ENCODE measurements around the gene ERI3.

- TF ChIP-seq, protein P1, sequence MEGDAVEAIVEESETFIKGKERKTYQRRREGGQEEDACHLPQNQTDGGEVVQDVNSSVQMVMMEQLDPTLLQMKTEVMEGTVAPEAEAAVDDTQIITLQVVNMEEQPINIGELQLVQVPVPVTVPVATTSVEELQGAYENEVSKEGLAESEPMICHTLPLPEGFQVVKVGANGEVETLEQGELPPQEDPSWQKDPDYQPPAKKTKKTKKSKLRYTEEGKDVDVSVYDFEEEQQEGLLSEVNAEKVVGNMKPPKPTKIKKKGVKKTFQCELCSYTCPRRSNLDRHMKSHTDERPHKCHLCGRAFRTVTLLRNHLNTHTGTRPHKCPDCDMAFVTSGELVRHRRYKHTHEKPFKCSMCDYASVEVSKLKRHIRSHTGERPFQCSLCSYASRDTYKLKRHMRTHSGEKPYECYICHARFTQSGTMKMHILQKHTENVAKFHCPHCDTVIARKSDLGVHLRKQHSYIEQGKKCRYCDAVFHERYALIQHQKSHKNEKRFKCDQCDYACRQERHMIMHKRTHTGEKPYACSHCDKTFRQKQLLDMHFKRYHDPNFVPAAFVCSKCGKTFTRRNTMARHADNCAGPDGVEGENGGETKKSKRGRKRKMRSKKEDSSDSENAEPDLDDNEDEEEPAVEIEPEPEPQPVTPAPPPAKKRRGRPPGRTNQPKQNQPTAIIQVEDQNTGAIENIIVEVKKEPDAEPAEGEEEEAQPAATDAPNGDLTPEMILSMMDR (IDR thresholded peaks at IDR 0.05): no peak
- TF ChIP-seq POLR2AphosphoS5 (IDR thresholded peaks at IDR 0.05): no peak
Measured at GRCh38 chr1:44401256-44402228, 46.5 kb upstream of the ERI3 start.
